SK-N-MC (cell line): ENCODE data around the gene USP48.

Source experiments
- EZH2 ChIP-seq: fragments of 200-600 bp; sonication (generic); IDR thresholded peaks from one replicate; pipeline ENCODE4 v1.6.1; 2017; ENCODE audit warnings: antibody characterized with exemption
- FOXP2 ChIP-seq: optimal IDR thresholded peaks from 2 replicates; pipeline ENCODE3; 2011; ENCODE audit warnings: mild to moderate bottlenecking, moderate library complexity; ENCODE audit not compliant: insufficient read depth; ENCODE audit errors: extremely low read length, control extremely low read depth
- POLR2AphosphoS5 ChIP-seq: IDR thresholded peaks from 2 replicates; pipeline ENCODE4 v1.6.1; 2012; ENCODE audit warnings: mild to moderate bottlenecking, low read depth, low read length, borderline replicate concordance

- no peak for TF ChIP-seq POLR2AphosphoS5
- no peak for TF ChIP-seq EZH2
- TF ChIP-seq FOXP2: no peak
Observed at GRCh38 chr1:21687081-21687529, 95.8 kb downstream of the USP48 start.
